Measurements from ENCODE around the gene CD248.
A peak's percentile ranks its signal among the peaks of the same experiment; 100 is the strongest.

The CD248 gene

DNA sequence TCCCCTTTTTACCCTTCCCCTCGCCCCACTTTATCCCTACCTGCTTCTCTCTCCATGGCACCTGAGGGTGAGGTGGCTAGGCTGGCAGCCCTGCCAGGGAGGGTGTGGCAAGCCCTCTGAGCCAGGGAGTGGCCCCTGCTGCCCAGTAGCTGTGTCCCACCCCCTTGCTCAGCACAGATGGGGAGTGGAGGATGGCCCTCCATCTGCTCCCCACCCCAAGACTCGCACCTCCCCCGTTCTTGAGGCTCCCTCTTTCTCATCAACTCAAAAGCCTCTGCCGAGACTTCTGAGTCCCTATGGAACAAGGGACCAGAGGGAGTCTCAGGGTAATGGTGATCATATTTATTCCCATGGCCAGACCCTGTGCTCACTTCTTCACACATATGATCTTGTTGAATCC lies 23.5 kb downstream of the CD248 start:
- no peak for DNase-seq (ENCODE audit: low read depth)
- no peak for TF ChIP-seq CTCF (IDR thresholded peaks at IDR 0.05; ENCODE audit: low read length, missing control alignments)
- no peak overlapping the region for H3K4me3 ChIP-seq (replicated peaks; ENCODE audit: low read depth, low read length)

DNA sequence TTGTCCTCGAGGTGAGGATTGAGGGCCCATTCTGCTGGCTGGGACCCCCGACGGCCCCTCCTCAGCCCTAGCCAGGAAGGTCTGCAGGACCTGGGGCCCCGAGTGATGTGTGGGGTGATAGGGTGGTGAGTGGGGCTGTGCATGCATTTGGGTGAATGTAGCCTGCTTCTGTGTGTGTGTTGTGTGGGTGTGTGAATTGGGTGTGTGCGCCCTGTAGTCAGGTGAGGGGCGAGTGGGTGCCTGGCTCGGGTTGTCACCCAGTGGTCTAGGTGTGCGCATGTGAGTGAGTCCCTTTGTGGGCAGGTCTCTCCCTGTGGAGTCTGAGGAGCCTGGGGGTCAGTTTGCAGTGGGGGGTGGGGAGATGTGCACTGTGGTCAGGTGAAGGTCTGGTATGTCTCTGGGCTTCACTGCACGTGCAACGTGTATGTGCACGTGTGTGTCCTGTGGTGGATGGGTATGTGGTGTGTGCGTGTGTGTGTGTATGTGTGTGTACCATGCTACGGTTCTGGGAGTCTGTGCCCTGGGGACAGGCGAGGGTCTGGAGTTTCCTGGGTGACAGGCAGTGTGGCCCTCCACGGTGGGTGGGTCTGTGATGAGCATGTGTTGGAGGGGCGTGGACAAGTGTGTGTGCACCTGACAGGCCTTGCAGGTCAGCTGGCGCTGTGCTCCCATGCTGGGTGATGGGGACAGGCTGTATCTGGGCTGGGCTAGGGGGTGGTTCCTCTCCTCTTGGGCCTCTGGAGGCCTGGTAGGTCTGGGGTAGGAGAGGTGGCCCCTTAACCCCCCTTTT lies 24.1 kb downstream of the CD248 start:
- H3K4me3 ChIP-seq (replicated peaks; ENCODE audit: low read depth, low read length): no peak overlapping the region
- TF ChIP-seq CTCF (IDR thresholded peaks at IDR 0.05; ENCODE audit: low read length, missing control alignments): no peak
- no peak for DNase-seq (ENCODE audit: low read depth)

GRCh38 chr11:66291706-66292542 lies 24.9 kb downstream of the CD248 start, which contains the start of gene TMEM151A:
Gene TMEM151A (plus strand): TSS chr11:66291894. CDS start chr11:66292014, 120 bp downstream.
- DNase-seq (ENCODE audit: low read depth): no peak
- TF ChIP-seq CTCF (IDR thresholded peaks at IDR 0.05; ENCODE audit: low read length, missing control alignments): no peak
- no peak within 1 kb of the TSS for H3K4me3 ChIP-seq (replicated peaks; ENCODE audit: low read depth, low read length)

DNA sequence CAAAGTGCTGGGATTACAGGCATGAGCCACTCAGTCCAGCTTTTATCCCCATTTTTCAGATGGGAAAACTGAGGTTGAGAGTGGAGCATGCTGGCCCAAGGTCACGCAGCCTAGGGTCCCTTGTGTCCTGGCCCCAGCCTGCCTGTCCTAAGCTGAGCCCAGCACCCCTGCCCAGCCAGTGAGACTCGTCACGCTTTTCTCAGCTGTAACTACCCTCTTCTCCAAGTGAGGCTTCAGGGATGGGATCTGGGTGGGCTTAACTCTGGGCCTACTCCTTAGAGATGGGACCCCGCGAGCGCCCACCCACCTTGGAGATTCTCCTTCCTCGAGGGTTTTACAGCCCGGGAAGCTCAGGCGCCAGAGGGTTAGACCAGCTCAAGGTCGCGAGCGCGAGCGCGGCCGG lies 25.5 kb downstream of the CD248 start:
- DNase-seq (ENCODE audit: low read depth): no peak
- TF ChIP-seq CTCF (IDR thresholded peaks at IDR 0.05; ENCODE audit: low read length, missing control alignments): no peak
- H3K4me3 ChIP-seq (replicated peaks; ENCODE audit: low read depth, low read length): no peak overlapping the region

DNA sequence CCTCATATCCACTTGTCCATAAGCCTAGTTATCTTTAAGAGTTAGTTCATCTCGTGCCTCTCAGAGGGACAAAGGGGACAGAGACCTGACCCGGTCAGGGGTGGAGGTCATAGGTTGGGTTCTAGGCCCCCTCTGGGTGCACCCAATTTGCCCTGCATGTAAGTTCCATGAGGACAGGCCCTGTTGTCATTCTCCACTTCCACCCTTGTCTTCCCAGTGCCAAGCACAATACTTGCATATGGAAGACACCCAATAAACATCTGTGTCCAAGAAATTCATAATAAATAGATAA lies 26.6 kb downstream of the CD248 start:
- no peak for TF ChIP-seq CTCF (IDR thresholded peaks at IDR 0.05; ENCODE audit: low read length, missing control alignments)
- no peak for DNase-seq (ENCODE audit: low read depth)
- H3K4me3 ChIP-seq (replicated peaks; ENCODE audit: low read depth, low read length): no peak overlapping the region

- TF ChIP-seq CTCF (IDR thresholded peaks at IDR 0.05; ENCODE audit: low read length, missing control alignments): no peak
- no peak for DNase-seq (ENCODE audit: low read depth)
Measured at GRCh38 chr11:66289548-66290329, 27.1 kb downstream of the CD248 start.

More at GRCh38 chr11:66289548-66290329, 27.1 kb downstream of the CD248 start:
- peak overlapping the region; percentile 91 for H3K4me3 ChIP-seq (replicated peaks; ENCODE audit: low read depth, low read length)

Data from fibroblast of pulmonary artery (primary cell).